CD4-positive, alpha-beta T cell (primary cell): ENCODE measurements around the gene HYDIN. TPM values are rescaled to one million over a fixed set of nuclear protein-coding genes. Genes with fewer than 3 reads are reported as not detected.

Source experiments
- ATAC-seq: fragments of 200-7000 bp; cut with Tn5 transposase; one replicate; pipeline ENCODE4 v1.10.0; 2022; ENCODE audit warnings: mild to moderate bottlenecking; ENCODE audit not compliant: poor library complexity
- CTCF ChIA-PET: fragments of 350-600 bp; sonication (Branson Sonifier 250); formaldehyde crosslinking; loops from one replicate; lab custom pipeline; 2021; ENCODE audit warnings: antibody characterized with exemption, inconsistent platforms; lab: Charles Lee
- POLR2A ChIA-PET: fragments of 350-600 bp; sonication (Branson Sonifier 250); formaldehyde crosslinking; loops from one replicate; lab custom pipeline; 2021; ENCODE audit warnings: antibody characterized with exemption, inconsistent platforms; lab: Charles Lee
- DNase-seq, 14 experiments: peaks; one replicate each; pipeline ENCODE4 v3.0.0-alpha.2; 2013 to 2020; ENCODE audit warnings: mixed read lengths in 2 of 14
- H3K27ac ChIP-seq, 2 donors: one replicate each; pipeline versions ENCODE4 v1.5.1 to v1.7.0; 2013; ENCODE audit warnings: low read length in 2 of 2, low read depth in 1 of 2, mild to moderate bottlenecking in 1 of 2
- H3K27me3 ChIP-seq, 2 experiments: 1 replicate in 1 of 2; 2 replicates in 1 of 2; pipeline versions ENCODE4 v1.6.1 to v1.7.0; 2013; ENCODE audit warnings: low read length in 2 of 2, control low read depth in 1 of 2, mild to moderate bottlenecking in 1 of 2, moderate library complexity in 1 of 2; ENCODE audit not compliant: insufficient read depth in 2 of 2, control insufficient read depth in 1 of 2
- H3K36me3 ChIP-seq: one replicate; pipeline ENCODE4 v1.6.1; 2013; ENCODE audit warnings: low read length, control low read depth; ENCODE audit not compliant: insufficient read depth
- H3K4me1 ChIP-seq: one replicate; pipeline ENCODE4 v1.6.1; 2013; ENCODE audit warnings: low read length, control low read depth; ENCODE audit not compliant: insufficient read depth
- H3K4me3 ChIP-seq: one replicate; pipeline ENCODE4 v1.5.1; 2013; ENCODE audit warnings: mild to moderate bottlenecking, low read length, moderate library complexity
- H3K9me3 ChIP-seq, 2 experiments: 1 replicate in 1 of 2; 2 replicates in 1 of 2; pipeline versions ENCODE4 v1.6.1 to v1.7.0; 2013; ENCODE audit warnings: low read length in 2 of 2, mild to moderate bottlenecking in 2 of 2, control low read depth in 1 of 2, moderate library complexity in 1 of 2; ENCODE audit not compliant: control insufficient read depth in 1 of 2, insufficient read depth in 1 of 2
- H3K27ac Mint-ChIP-seq: one replicate; pipeline ENCODE4 v1.8.0; 2020; ENCODE audit warnings: mixed read lengths
- H3K27me3 Mint-ChIP-seq: one replicate; pipeline ENCODE4 v1.8.0; 2021; ENCODE audit warnings: mixed read lengths
- H3K36me3 Mint-ChIP-seq: one replicate; pipeline ENCODE4 v1.8.0; 2021; ENCODE audit warnings: low read depth, mixed read lengths
- H3K4me1 Mint-ChIP-seq: one replicate; pipeline ENCODE4 v1.8.0; 2021; ENCODE audit warnings: low read depth, mixed read lengths
- H3K4me3 Mint-ChIP-seq: one replicate; pipeline ENCODE4 v1.8.0; 2020; ENCODE audit warnings: mild to moderate bottlenecking, mixed read lengths
- H3K9me3 Mint-ChIP-seq: one replicate; pipeline ENCODE4 v1.8.0; 2020; ENCODE audit warnings: mixed read lengths
- intact Hi-C, 2 experiments: fragments of 100-400 bp; cut with DNase I in 1 of 2; cut with micrococcal nuclease in 1 of 2; formaldehyde crosslinking; loops; one replicate each; pipeline versions ENCODE4 v1.15.1 to v1.9.0; 2023 to 2025; cut with DNase I, micrococcal nuclease
- total RNA-seq, 174 experiments: library from RNA in 2 of 174; stranded (reverse) in 2 of 174; gene quantifications; one replicate each; pipeline ENCODE4 v1.2.3 and lab custom pipeline; 2021 to 2026
- TF ChIP-seq, protein P1 (sequence below): fragments of 200-600 bp; IDR thresholded peaks from one replicate; pipeline ENCODE4 v1.8.0; 2022; ENCODE audit warnings: antibody characterized with exemption, mild to moderate bottlenecking

Gene HYDIN
- total RNA-seq, 2 experiments from 2014 or later, result not detected

DNA sequence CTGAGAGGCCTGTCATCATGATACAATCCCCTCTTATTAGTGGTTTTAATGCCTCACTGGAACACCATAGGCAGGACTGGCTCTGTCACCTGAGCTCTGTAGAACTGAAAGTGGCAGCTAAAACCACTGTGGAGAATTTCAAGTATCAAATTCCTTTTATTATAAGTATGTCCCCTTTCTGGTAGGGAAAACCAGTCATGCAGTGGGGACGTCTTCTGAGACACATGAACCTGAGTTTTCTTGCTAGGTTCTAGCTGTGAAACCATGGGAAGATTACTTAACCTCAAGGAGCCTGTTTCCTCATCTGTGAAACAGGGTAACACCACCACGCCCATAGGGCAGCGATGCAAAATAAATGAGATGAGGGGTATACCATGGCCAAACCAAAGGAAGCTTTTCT, 434.2 kb downstream of the HYDIN start:
- ATAC-seq, result no peak
- Histone ChIP-seq H3K4me1 (peaks cover 13% of the 10 kb centered on the region), H3K36me3 (peaks cover 22% of the 10 kb centered on the region), H3K4me3 (no peak overlapping the region), H3K27ac (no peak overlapping the region), H3K9me3 (no peaks in the 10 kb centered on the region), H3K27me3 (no peaks in the 10 kb centered on the region)
- TF ChIP-seq, protein P1, sequence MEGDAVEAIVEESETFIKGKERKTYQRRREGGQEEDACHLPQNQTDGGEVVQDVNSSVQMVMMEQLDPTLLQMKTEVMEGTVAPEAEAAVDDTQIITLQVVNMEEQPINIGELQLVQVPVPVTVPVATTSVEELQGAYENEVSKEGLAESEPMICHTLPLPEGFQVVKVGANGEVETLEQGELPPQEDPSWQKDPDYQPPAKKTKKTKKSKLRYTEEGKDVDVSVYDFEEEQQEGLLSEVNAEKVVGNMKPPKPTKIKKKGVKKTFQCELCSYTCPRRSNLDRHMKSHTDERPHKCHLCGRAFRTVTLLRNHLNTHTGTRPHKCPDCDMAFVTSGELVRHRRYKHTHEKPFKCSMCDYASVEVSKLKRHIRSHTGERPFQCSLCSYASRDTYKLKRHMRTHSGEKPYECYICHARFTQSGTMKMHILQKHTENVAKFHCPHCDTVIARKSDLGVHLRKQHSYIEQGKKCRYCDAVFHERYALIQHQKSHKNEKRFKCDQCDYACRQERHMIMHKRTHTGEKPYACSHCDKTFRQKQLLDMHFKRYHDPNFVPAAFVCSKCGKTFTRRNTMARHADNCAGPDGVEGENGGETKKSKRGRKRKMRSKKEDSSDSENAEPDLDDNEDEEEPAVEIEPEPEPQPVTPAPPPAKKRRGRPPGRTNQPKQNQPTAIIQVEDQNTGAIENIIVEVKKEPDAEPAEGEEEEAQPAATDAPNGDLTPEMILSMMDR, result no peak
- no peak for DNase-seq
- intact Hi-C loops, result no loop called here
- Mint-ChIP-seq H3K4me3 (no peak overlapping the region), H3K27me3 (no peaks in the 10 kb centered on the region), H3K4me1 (peaks cover 48% of the 10 kb centered on the region), H3K27ac (no peak overlapping the region), H3K36me3 (peaks cover 21% of the 10 kb centered on the region), H3K9me3 (no peaks in the 10 kb centered on the region)
- POLR2A ChIA-PET, result no interaction called here
- CTCF ChIA-PET, result no interaction called here

DNA sequence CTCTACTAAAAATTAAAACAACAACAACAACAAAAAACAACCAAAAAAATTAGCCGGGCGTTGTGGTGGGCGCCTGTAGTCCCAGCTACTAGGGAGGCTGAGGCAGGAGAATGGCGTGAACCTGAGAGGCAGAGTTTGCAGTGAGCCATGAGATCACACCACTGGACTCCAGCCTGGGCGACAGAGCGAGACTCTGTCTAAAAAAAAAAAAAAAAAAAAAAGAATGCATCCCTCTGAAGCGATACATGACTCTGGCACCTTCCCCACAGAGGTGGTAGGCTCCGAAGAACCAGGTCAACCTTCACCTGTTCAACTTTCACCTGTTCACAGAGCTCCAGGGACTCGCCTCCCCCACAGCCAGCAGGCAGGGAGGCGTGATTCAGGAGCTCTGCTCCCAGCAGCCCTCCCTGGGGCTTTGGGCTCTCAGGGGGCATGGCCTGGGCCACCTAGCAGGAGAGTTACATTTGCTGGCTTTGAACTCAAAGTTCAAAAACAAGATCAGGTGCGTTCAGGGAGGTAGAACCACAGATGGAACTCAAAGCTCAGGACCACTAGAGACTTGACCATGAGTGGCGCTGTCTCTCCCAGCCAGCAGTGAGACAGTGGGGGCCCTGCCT, 435.1 kb downstream of the HYDIN start:
- no peak for ATAC-seq
- Histone ChIP-seq H3K4me1 (peaks cover 10% of the 10 kb centered on the region), H3K27ac (no peak overlapping the region), H3K36me3 (peaks cover 22% of the 10 kb centered on the region), H3K27me3 (no peaks in the 10 kb centered on the region), H3K4me3 (no peak overlapping the region), H3K9me3 (no peaks in the 10 kb centered on the region)
- H3K4me1 Mint-ChIP-seq, result peaks cover 39% of the 10 kb centered on the region
- TF ChIP-seq, protein P1, result no peak
- CTCF ChIA-PET, result no interaction called here
- no peaks in the 10 kb centered on the region for H3K27me3 Mint-ChIP-seq
- DNase-seq, result no peak
- H3K9me3 Mint-ChIP-seq, result no peaks in the 10 kb centered on the region
- no peak overlapping the region for H3K27ac Mint-ChIP-seq
- H3K36me3 Mint-ChIP-seq, result peaks cover 23% of the 10 kb centered on the region
- no peak overlapping the region for H3K4me3 Mint-ChIP-seq
- intact Hi-C loops, result no loop called here
- POLR2A ChIA-PET, result no interaction called here

DNA sequence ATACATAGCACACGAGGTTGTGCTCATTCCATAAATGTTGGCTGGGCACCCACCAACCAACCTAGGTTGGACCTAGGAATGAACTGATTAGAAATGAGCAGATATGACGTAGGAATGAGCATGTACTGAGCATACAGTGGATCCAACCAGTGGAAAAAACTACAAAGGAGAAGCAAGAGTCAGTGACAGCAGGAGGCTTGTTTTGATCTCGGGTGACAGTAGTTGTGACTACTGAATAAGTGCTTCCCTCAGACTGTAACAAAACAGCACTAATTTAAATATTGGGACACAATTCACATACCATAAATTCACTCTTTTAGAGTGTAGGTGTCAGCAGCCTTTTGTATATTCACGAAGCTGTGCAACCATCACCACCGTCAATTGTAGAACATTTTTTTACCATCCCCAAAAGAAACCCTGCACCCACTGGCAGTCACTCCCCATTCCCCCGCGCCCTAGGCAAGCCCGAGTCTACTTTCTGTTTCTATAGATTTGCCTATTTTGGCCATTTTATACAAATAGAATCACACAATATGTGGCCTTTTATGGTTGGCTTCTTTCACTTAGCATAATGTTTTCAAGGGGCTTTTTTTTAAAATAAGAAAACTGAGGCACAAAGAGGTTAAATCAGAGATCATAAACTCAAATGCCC, 436.5 kb downstream of the HYDIN start:
- Mint-ChIP-seq H3K27ac (no peak overlapping the region), H3K36me3 (peaks cover 30% of the 10 kb centered on the region), H3K27me3 (no peaks in the 10 kb centered on the region), H3K4me3 (no peak overlapping the region), H3K4me1 (peaks cover 33% of the 10 kb centered on the region), H3K9me3 (no peaks in the 10 kb centered on the region)
- POLR2A ChIA-PET, result no interaction called here
- Histone ChIP-seq H3K27me3 (no peaks in the 10 kb centered on the region), H3K27ac (no peak overlapping the region), H3K36me3 (peaks cover 21% of the 10 kb centered on the region), H3K9me3 (no peaks in the 10 kb centered on the region), H3K4me3 (no peak overlapping the region), H3K4me1 (peaks cover 2% of the 10 kb centered on the region)
- no peak for DNase-seq
- CTCF ChIA-PET, result no interaction called here
- TF ChIP-seq, protein P1, result no peak
- ATAC-seq, result no peak
- intact Hi-C loops, result no loop called here
